HUES48 (cell line): ENCODE data around the gene C12orf54.
"Not testable (repeated sequence)": the region's sequence is repeated elsewhere in the genome, so short reads cannot be mapped to it uniquely, and the experiment has no call there.

Source experiments
- H3K27ac ChIP-seq: one replicate; pipeline ENCODE4 v1.7.0; 2013; ENCODE audit warnings: low read depth, low read length, inconsistent platforms
- H3K27me3 ChIP-seq: 2 replicates; pipeline ENCODE4 v1.6.1; 2013; ENCODE audit warnings: mild to moderate bottlenecking, low read length; ENCODE audit not compliant: control insufficient read depth, insufficient read depth
- H3K36me3 ChIP-seq: 2 replicates; pipeline ENCODE4 v1.6.1; 2013; ENCODE audit warnings: low read length; ENCODE audit not compliant: control insufficient read depth, insufficient read depth
- H3K4me1 ChIP-seq: 2 replicates; pipeline ENCODE4 v1.6.1; 2013; ENCODE audit warnings: mild to moderate bottlenecking, low read length; ENCODE audit not compliant: control insufficient read depth, insufficient read depth
- H3K4me3 ChIP-seq: 2 replicates; pipeline ENCODE4 v1.5.1; 2013; ENCODE audit warnings: mild to moderate bottlenecking, low read depth, low read length
- H3K9ac ChIP-seq: 2 replicates; pipeline ENCODE4 v1.6.1; 2013; ENCODE audit warnings: mild to moderate bottlenecking, low read depth, low read length, moderate library complexity
- H3K9me3 ChIP-seq: 2 replicates; pipeline ENCODE4 v1.6.1; 2013; ENCODE audit warnings: low read length; ENCODE audit not compliant: control insufficient read depth, insufficient read depth

The C12orf54 gene

GRCh38 chr12:48459259-48459658 is 23.0 kb upstream of the C12orf54 start:
- no peaks in the 10 kb centered on the region for H3K36me3 ChIP-seq
- no peak overlapping the region for H3K9ac ChIP-seq
- H3K27ac ChIP-seq, result no peak overlapping the region
- no peak overlapping the region for H3K4me3 ChIP-seq
- no peaks in the 10 kb centered on the region for H3K27me3 ChIP-seq
- no peaks in the 10 kb centered on the region for H3K4me1 ChIP-seq
- no peaks in the 10 kb centered on the region for H3K9me3 ChIP-seq

GRCh38 chr12:48469027-48469426 is 13.3 kb upstream of the C12orf54 start:
- H3K9ac ChIP-seq, H3K4me3 ChIP-seq, H3K36me3 ChIP-seq, H3K27ac ChIP-seq, H3K27me3 ChIP-seq, H3K4me1 ChIP-seq: not testable (repeated sequence)
- peaks cover 75% of the 10 kb centered on the region for H3K9me3 ChIP-seq

- Histone ChIP-seq H3K9me3 (peaks cover 64% of the 10 kb centered on the region), H3K36me3 (no peaks in the 10 kb centered on the region), H3K27me3 (no peaks in the 10 kb centered on the region), H3K4me3 (no peak within 1 kb of the TSS), H3K27ac (no peak within 1 kb of the TSS), H3K9ac (no peak within 1 kb of the TSS), H3K4me1 (no peaks in the 10 kb centered on the region)
Measured at GRCh38 chr12:48472259-48472658, 10.0 kb upstream of the C12orf54 start, which contains the start of gene ANP32D. Gene ANP32D (plus strand): TSS chr12:48472559. CDS start chr12:48472665, 106 bp downstream.

GRCh38 chr12:48473061-48473460 is 9.2 kb upstream of the C12orf54 start:
- no peak overlapping the region for H3K4me3 ChIP-seq
- no peak overlapping the region for H3K27ac ChIP-seq
- H3K36me3 ChIP-seq, result no peaks in the 10 kb centered on the region
- no peaks in the 10 kb centered on the region for H3K4me1 ChIP-seq
- no peaks in the 10 kb centered on the region for H3K27me3 ChIP-seq
- peaks cover 57% of the 10 kb centered on the region for H3K9me3 ChIP-seq
- no peak overlapping the region for H3K9ac ChIP-seq

- H3K9ac ChIP-seq, H3K4me3 ChIP-seq, H3K27ac ChIP-seq, H3K4me1 ChIP-seq, H3K36me3 ChIP-seq, H3K27me3 ChIP-seq: not testable (repeated sequence)
- peaks cover 44% of the 10 kb centered on the region for H3K9me3 ChIP-seq
Measured at GRCh38 chr12:48474497-48474896, 7.8 kb upstream of the C12orf54 start.

GRCh38 chr12:48482930-48483329 is 632 bp downstream of the C12orf54 start:
- Histone ChIP-seq H3K4me1 (no peaks in the 10 kb centered on the region), H3K9me3 (peaks cover 13% of the 10 kb centered on the region; the same call in 1 of the 2 replicates), H3K4me3 (no peak overlapping the region), H3K27me3 (no peaks in the 10 kb centered on the region), H3K36me3 (no peaks in the 10 kb centered on the region), H3K27ac (no peak overlapping the region), H3K9ac (no peak overlapping the region)

- H3K4me1 ChIP-seq, result no peaks in the 10 kb centered on the region
- no peaks in the 10 kb centered on the region for H3K27me3 ChIP-seq
- H3K9ac ChIP-seq, result no peak overlapping the region
- no peak overlapping the region for H3K27ac ChIP-seq
- no peaks in the 10 kb centered on the region for H3K36me3 ChIP-seq
- H3K4me3 ChIP-seq, result no peak overlapping the region
- peaks cover 22% of the 10 kb centered on the region for H3K9me3 ChIP-seq
Measured at GRCh38 chr12:48486261-48486660, 4.0 kb downstream of the C12orf54 start.

GRCh38 chr12:48486679-48487078 is 4.4 kb downstream of the C12orf54 start:
- no peaks in the 10 kb centered on the region for H3K36me3 ChIP-seq
- H3K4me1 ChIP-seq, result no peaks in the 10 kb centered on the region
- peaks cover 25% of the 10 kb centered on the region for H3K9me3 ChIP-seq
- H3K4me3 ChIP-seq, result no peak overlapping the region
- no peak overlapping the region for H3K9ac ChIP-seq
- H3K27me3 ChIP-seq, result no peaks in the 10 kb centered on the region
- H3K27ac ChIP-seq, result no peak overlapping the region

- Histone ChIP-seq H3K36me3 (no peaks in the 10 kb centered on the region), H3K27ac (no peak overlapping the region), H3K4me3 (no peak overlapping the region), H3K9ac (no peak overlapping the region), H3K4me1 (no peaks in the 10 kb centered on the region), H3K27me3 (no peaks in the 10 kb centered on the region), H3K9me3 (peaks cover 32% of the 10 kb centered on the region)
Measured at GRCh38 chr12:48489012-48489411, 6.7 kb downstream of the C12orf54 start.

- H3K27ac ChIP-seq, H3K27me3 ChIP-seq, H3K4me1 ChIP-seq, H3K36me3 ChIP-seq, H3K4me3 ChIP-seq, H3K9ac ChIP-seq: not testable (repeated sequence)
- H3K9me3 ChIP-seq, result peaks cover 34% of the 10 kb centered on the region
Measured at GRCh38 chr12:48489456-48489855, 7.2 kb downstream of the C12orf54 start.

GRCh38 chr12:48500281-48500680 is 18.0 kb downstream of the C12orf54 start:
- H3K4me1 ChIP-seq, H3K9ac ChIP-seq, H3K27me3 ChIP-seq, H3K36me3 ChIP-seq, H3K27ac ChIP-seq, H3K4me3 ChIP-seq: not testable (repeated sequence)
- H3K9me3 ChIP-seq, result peaks cover 55% of the 10 kb centered on the region

GRCh38 chr12:48506836-48507235 is 24.5 kb downstream of the C12orf54 start:
- not testable (repeated sequence) for H3K27me3 ChIP-seq, H3K27ac ChIP-seq, H3K36me3 ChIP-seq, H3K4me3 ChIP-seq, H3K4me1 ChIP-seq, H3K9ac ChIP-seq
- peaks cover 55% of the 10 kb centered on the region for H3K9me3 ChIP-seq
